GM12878 (cell line): ENCODE measurements around the gene DENR. TPM values are rescaled to one million over a fixed set of nuclear protein-coding genes. Genes with fewer than 3 reads are reported as not detected.

Source experiments
- BRCA1 ChIP-seq: IDR thresholded peaks from 2 replicates; pipeline ENCODE4 v1.6.1; 2011; ENCODE audit warnings: low read depth, low read length, improper control_type of control experiment
- CBFB ChIP-seq: IDR thresholded peaks from 2 replicates; pipeline ENCODE4 v1.6.1; 2016; ENCODE audit warnings: antibody characterized with exemption, low read depth
- CBX5 ChIP-seq: sonication (generic); IDR thresholded peaks from 2 replicates; pipeline ENCODE4 v1.6.1; 2016; ENCODE audit warnings: low read depth, moderate library complexity, mild to moderate bottlenecking, inconsistent platforms
- CREB1 ChIP-seq: IDR thresholded peaks from 2 replicates; pipeline ENCODE4 v1.6.1; 2012; ENCODE audit warnings: low read depth, mild to moderate bottlenecking, inconsistent platforms
- CREM ChIP-seq: IDR thresholded peaks from 2 replicates; pipeline ENCODE4 v1.6.1; 2014; ENCODE audit warnings: antibody characterized with exemption, low read depth
- EED ChIP-seq: sonication (generic); IDR thresholded peaks from 2 replicates; pipeline ENCODE4 v1.6.1; 2016; ENCODE audit warnings: antibody characterized with exemption, low read depth
- EZH2 ChIP-seq: IDR thresholded peaks from 2 replicates; pipeline ENCODE4 v1.6.1; 2012; ENCODE audit warnings: low read depth, mild to moderate bottlenecking, control low read depth, inconsistent platforms, low read length, borderline replicate concordance; ENCODE audit not compliant: control insufficient read depth
- KLF5 ChIP-seq: fragments of 450-650 bp; IDR thresholded peaks from 2 replicates; pipeline ENCODE4 v1.6.1; 2014; ENCODE audit warnings: mild to moderate bottlenecking; ENCODE audit not compliant: partially characterized antibody
- MEF2B ChIP-seq: fragments of 450-650 bp; IDR thresholded peaks from 2 replicates; pipeline ENCODE4 v1.6.1; 2018; ENCODE audit warnings: mild to moderate bottlenecking, moderate library complexity; ENCODE audit not compliant: partially characterized antibody, poor library complexity, severe bottlenecking
- PAX5 ChIP-seq: IDR thresholded peaks from 2 replicates; pipeline ENCODE4 v1.6.1; 2011; ENCODE audit warnings: low read depth, low read length, borderline replicate concordance
- RCOR1 ChIP-seq: conservative IDR thresholded peaks from 2 replicates; pipeline ENCODE4 v1.6.1; 2012; ENCODE audit warnings: low read depth, low read length, improper control_type of control experiment
- RFX5 ChIP-seq: IDR thresholded peaks from 2 replicates; pipeline ENCODE4 v1.6.1; 2011; ENCODE audit warnings: low read depth, low read length, improper control_type of control experiment
- SIN3A ChIP-seq: IDR thresholded peaks from 2 replicates; pipeline ENCODE4 v1.6.1; 2012; ENCODE audit warnings: low read depth, low read length, improper control_type of control experiment
- SRF ChIP-seq, 2 experiments: IDR thresholded peaks; 2 replicates each; pipeline ENCODE4 v1.6.1; 2011; ENCODE audit warnings: low read depth in 2 of 2, low read length in 2 of 2, mild to moderate bottlenecking in 1 of 2, moderate library complexity in 1 of 2
- SUZ12 ChIP-seq: fragments of 200-600 bp; sonication (generic); IDR thresholded peaks from one replicate; pipeline ENCODE4 v1.6.1; 2018; ENCODE audit warnings: antibody characterized with exemption, mild to moderate bottlenecking; ENCODE audit not compliant: unreplicated experiment
- TCF3 ChIP-seq: IDR thresholded peaks from 2 replicates; pipeline ENCODE4 v1.6.1; 2012; ENCODE audit warnings: low read depth, mild to moderate bottlenecking, low read length, borderline replicate concordance; ENCODE audit not compliant: insufficient read depth
- ZNF207 ChIP-seq: fragments of 450-650 bp; IDR thresholded peaks from 2 replicates; pipeline ENCODE4 v1.6.1; 2014; ENCODE audit warnings: antibody characterized with exemption, mild to moderate bottlenecking, borderline replicate concordance
- ZNF274 ChIP-seq: IDR thresholded peaks from one replicate; pipeline ENCODE4 v1.8.0; 2011; ENCODE audit not compliant: insufficient read length, insufficient read depth
- ZSCAN29 ChIP-seq: fragments of 450-650 bp; IDR thresholded peaks from 2 replicates; pipeline ENCODE4 v1.6.1; 2017; ENCODE audit warnings: mild to moderate bottlenecking, moderate library complexity
- polyA plus RNA-seq, 11 experiments: library from polyadenylated mRNA; depleted of rRNA in 4 of 11; unstranded in 6 of 11; stranded (reverse) in 5 of 11; fragments of >200 nt; fragmentation: Nextera tagmentation in 4 of 11; fragmentation: Illumina TruSeq in 1 of 11; extraction: Ambion mirVana in 4 of 11; extraction: Trizol in 1 of 11; gene quantifications; 1 replicate in 1 of 11; 2 replicates in 10 of 11; pipeline versions ENCODE4 v1.2.1 to v1.2.3, GENCODE V29; 2011 to 2016; ENCODE audit warnings: inconsistent platforms in 2 of 11, missing spikeins in 2 of 11, low read depth in 1 of 11
- total RNA-seq, 4 experiments: library from RNA; depleted of rRNA in 3 of 4; stranded (reverse); fragments of >200 nt in 3 of 4; fragmentation: Illumina TruSeq in 1 of 4; extraction: Trizol in 1 of 4; gene quantifications; 2 replicates each; pipeline versions ENCODE4 v1.2.1 to v1.2.3, GENCODE V29; 2013 to 2021
- TF ChIP-seq, protein P1 (sequence below): fragments of 450-650 bp; IDR thresholded peaks from 2 replicates; pipeline ENCODE4 v1.6.1; 2016; ENCODE audit warnings: mild to moderate bottlenecking
- TF ChIP-seq, protein P2 (sequence below): fragments of 450-650 bp; IDR thresholded peaks from 2 replicates; pipeline ENCODE4 v1.6.1; 2017; ENCODE audit warnings: mild to moderate bottlenecking
- TF ChIP-seq, protein P3 (sequence below): fragments of 450-650 bp; IDR thresholded peaks from 2 replicates; pipeline ENCODE4 v1.6.1; 2017; ENCODE audit warnings: borderline replicate concordance
- TF ChIP-seq, protein P4 (sequence below): IDR thresholded peaks from 2 replicates; pipeline ENCODE4 v1.6.1; 2011; ENCODE audit warnings: low read depth, low read length, improper control_type of control experiment, borderline replicate concordance

Gene DENR
- total and polyA plus RNA-seq, 10 of the 15 experiments (the other 5 are each of a cell fraction or from before 2014, with no cell fraction given): 29.4 to 97.7 (median 58.3) TPM

DNA sequence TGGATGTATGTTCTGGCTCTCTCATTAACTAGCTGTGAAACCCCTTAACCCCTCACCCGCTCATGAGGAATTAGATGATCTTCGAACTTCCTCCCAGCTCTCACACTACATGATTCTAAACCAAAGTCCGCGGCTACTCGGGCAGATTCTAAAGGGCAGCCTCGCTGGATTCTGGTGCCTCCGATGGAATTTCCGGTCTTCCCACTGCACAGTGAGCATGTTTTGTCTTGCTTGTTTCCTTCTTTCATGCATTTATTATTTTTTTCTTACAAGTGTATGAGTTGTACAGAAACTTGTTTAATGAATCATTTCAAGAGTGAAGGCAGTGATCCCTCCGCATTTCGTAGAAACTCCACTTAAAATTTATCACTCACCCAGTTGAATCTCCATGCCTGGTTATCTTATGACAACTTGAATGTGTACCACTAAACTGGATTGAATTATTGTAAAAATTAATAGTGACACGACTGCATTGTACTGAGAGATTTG lies 31.5 kb upstream of the DENR start (continued):
- TF ChIP-seq, protein P1, sequence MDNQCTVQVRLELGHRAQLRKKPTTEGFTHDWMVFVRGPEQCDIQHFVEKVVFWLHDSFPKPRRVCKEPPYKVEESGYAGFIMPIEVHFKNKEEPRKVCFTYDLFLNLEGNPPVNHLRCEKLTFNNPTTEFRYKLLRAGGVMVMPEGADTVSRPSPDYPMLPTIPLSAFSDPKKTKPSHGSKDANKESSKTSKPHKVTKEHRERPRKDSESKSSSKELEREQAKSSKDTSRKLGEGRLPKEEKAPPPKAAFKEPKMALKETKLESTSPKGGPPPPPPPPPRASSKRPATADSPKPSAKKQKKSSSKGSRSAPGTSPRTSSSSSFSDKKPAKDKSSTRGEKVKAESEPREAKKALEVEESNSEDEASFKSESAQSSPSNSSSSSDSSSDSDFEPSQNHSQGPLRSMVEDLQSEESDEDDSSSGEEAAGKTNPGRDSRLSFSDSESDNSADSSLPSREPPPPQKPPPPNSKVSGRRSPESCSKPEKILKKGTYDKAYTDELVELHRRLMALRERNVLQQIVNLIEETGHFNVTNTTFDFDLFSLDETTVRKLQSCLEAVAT: no peak
- 0 out of 4 replicates have a peak, but pooled peaks of 1 of the 2 experiments have one; percentile 17 for TF ChIP-seq SRF (IDR thresholded peaks at IDR 0.05; ENCODE audit: low read depth in 2 of 2, low read length in 2 of 2)
- TF ChIP-seq, protein P2, sequence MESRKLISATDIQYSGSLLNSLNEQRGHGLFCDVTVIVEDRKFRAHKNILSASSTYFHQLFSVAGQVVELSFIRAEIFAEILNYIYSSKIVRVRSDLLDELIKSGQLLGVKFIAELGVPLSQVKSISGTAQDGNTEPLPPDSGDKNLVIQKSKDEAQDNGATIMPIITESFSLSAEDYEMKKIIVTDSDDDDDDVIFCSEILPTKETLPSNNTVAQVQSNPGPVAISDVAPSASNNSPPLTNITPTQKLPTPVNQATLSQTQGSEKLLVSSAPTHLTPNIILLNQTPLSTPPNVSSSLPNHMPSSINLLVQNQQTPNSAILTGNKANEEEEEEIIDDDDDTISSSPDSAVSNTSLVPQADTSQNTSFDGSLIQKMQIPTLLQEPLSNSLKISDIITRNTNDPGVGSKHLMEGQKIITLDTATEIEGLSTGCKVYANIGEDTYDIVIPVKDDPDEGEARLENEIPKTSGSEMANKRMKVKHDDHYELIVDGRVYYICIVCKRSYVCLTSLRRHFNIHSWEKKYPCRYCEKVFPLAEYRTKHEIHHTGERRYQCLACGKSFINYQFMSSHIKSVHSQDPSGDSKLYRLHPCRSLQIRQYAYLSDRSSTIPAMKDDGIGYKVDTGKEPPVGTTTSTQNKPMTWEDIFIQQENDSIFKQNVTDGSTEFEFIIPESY: no peak
- TF ChIP-seq, protein P3, sequence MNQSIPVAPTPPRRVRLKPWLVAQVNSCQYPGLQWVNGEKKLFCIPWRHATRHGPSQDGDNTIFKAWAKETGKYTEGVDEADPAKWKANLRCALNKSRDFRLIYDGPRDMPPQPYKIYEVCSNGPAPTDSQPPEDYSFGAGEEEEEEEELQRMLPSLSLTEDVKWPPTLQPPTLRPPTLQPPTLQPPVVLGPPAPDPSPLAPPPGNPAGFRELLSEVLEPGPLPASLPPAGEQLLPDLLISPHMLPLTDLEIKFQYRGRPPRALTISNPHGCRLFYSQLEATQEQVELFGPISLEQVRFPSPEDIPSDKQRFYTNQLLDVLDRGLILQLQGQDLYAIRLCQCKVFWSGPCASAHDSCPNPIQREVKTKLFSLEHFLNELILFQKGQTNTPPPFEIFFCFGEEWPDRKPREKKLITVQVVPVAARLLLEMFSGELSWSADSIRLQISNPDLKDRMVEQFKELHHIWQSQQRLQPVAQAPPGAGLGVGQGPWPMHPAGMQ: no peak
- TF ChIP-seq CBFB: no peak
- TF ChIP-seq EED: peak; percentile 89
- TF ChIP-seq, protein P4, sequence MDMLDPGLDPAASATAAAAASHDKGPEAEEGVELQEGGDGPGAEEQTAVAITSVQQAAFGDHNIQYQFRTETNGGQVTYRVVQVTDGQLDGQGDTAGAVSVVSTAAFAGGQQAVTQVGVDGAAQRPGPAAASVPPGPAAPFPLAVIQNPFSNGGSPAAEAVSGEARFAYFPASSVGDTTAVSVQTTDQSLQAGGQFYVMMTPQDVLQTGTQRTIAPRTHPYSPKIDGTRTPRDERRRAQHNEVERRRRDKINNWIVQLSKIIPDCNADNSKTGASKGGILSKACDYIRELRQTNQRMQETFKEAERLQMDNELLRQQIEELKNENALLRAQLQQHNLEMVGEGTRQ: no peak
- no peak for TF ChIP-seq SUZ12
- no peak for TF ChIP-seq RFX5
- peak; percentile 71; the same call in 1 of the 2 replicates for TF ChIP-seq CREM
- TF ChIP-seq CREB1: peak; percentile 11; the same call in 1 of the 2 replicates
- no peak for TF ChIP-seq SIN3A
- TF ChIP-seq MEF2B: no peak
- TF ChIP-seq EZH2: no peak
- no peak for TF ChIP-seq PAX5
- no peak for TF ChIP-seq ZNF207
- no peak for TF ChIP-seq CBX5
- TF ChIP-seq ZNF274: no peak
- no peak for TF ChIP-seq BRCA1
- TF ChIP-seq TCF3: 0 out of 2 replicates have a peak, but pooled peaks have one; percentile 1
- no peak for TF ChIP-seq RCOR1
- no peak for TF ChIP-seq KLF5
- no peak for TF ChIP-seq ZSCAN29
